ENCODE results near the gene ECE2.

Gene ECE2

DNA sequence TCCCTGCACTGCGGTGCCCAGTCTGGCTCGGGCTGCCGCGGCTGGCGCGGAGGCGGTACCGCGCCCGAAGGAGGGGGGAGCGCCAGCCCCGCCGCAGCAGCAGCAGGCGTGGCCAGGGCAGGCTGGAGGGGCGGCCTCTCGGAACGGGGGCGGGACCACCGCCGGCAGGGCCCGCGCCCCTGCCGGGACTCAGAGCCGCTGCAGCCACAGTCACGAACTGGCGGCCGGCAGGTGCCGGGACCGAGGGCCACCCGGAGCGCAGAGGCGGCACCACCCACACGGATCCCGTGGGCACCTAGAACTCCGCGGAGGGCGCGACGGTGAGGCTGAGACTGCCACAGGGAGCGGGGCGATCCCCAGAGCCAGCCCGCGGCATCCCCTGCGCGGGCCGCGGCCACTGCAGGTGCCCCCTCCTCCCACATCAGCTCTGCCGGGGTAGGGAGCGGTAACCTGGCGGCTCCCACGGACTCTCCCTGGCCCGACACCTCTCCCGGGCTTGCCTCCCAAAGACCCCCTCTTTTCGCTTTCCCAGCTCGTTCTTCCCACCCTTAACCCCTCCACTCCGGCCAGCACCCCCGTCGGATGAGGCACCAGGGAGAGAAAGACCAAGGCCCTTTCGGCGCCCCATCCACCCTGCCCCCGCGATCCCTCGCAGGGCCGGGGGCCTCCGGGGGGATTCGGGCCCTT lies 46.3 kb upstream of the ECE2 start, which contains the start of gene VWA5B2:
VWA5B2 (plus strand) TSS at position 192 of the 687 bp plus-strand sequence. CDS start 944 bp downstream, outside the sequence.
- H2AFZ ChIP-seq (ENCODE audit: low read depth, low read length): peak within 1 kb of the TSS; percentile 72
- DNase-seq: peak; percentile 56
- H3K9me3 ChIP-seq (ENCODE audit: control insufficient read depth, low read length): no peaks in the 10 kb centered on the region
- 2% methylated on average over 43 of the region's 66 CpGs for WGBS
- no peak within 1 kb of the TSS for H3K14ac ChIP-seq (ENCODE audit: low read length in 2 of 2)
- H3K23ac ChIP-seq (ENCODE audit: low read length in 2 of 2): no peak within 1 kb of the TSS
- H3K4me1 ChIP-seq (ENCODE audit: control insufficient read depth, insufficient read depth, low read depth, low read length): peaks cover 27% of the 10 kb centered on the region
- no peak within 1 kb of the TSS for H4K8ac ChIP-seq (ENCODE audit: low read length)
- H2BK15ac ChIP-seq (ENCODE audit: low read depth, poor library complexity, severe bottlenecking): no peak within 1 kb of the TSS
- H3K27me3 ChIP-seq (ENCODE audit: control insufficient read depth in 1 of 2, insufficient read depth in 1 of 2, low read length in 2 of 2): peaks cover 56 to 85% of the 10 kb centered on the region in 2 experiments
- peak within 1 kb of the TSS; percentile 45 to 67 for H3K4me3 ChIP-seq (ENCODE audit: insufficient read depth in 1 of 2, low read depth in 1 of 2, low read length in 2 of 2)
- H3K9ac ChIP-seq (ENCODE audit: low read length): no peak within 1 kb of the TSS
- H2BK120ac ChIP-seq (ENCODE audit: low read depth, low read length): no peak within 1 kb of the TSS
- H3K79me1 ChIP-seq (replicated peaks; ENCODE audit: low read length, poor library complexity, severe bottlenecking): no peaks in the 10 kb centered on the region
- H2AK5ac ChIP-seq (ENCODE audit: low read length, severe bottlenecking): no peak within 1 kb of the TSS
- no peak within 1 kb of the TSS for H4K91ac ChIP-seq (ENCODE audit: low read length)
- H3K4ac ChIP-seq (ENCODE audit: low read depth in 1 of 2, low read length in 2 of 2): no peak within 1 kb of the TSS
- H3K27ac ChIP-seq (ENCODE audit: low read length, poor library complexity, severe bottlenecking): no peak within 1 kb of the TSS
- H2BK12ac ChIP-seq (ENCODE audit: low read length in 2 of 2): no peak within 1 kb of the TSS
- H3K18ac ChIP-seq (ENCODE audit: low read depth in 1 of 2, low read length in 2 of 2): no peak within 1 kb of the TSS
- H3K36me3 ChIP-seq (ENCODE audit: control insufficient read depth in 1 of 2, insufficient read depth in 2 of 2, low read depth in 1 of 2, low read length in 2 of 2): no peaks in the 10 kb centered on the region
- H3K4me2 ChIP-seq (ENCODE audit: low read length, poor library complexity, severe bottlenecking): peak within 1 kb of the TSS; percentile 85
- no peak within 1 kb of the TSS for H2BK5ac ChIP-seq (ENCODE audit: low read depth, low read length, poor library complexity, severe bottlenecking)

DNA sequence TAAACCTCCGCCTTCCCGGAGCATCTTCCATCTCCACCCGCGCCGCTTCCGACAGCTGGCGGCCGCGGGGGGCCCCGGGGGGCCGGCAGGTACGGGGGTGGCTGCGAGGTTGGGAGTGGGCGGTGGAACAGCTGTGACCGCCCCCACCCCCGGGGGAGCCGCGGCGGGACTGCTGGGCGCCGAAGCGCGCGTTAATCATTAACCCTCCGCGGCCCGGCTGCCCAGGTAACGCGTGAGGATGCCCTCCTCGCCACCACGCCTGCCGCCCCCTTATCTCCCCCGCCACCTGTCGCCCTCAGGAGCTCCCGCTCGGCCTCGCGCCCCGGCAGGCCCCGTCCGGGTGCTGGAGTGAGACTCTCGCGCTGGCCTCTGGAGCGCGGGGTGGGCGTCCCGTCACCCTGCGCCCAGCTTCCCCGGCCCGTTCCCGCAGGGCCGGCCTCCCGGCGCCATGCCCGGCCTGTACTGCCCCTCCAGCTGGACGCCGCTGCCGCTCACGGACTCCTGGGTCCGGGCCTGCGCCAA lies 45.7 kb upstream of the ECE2 start:
- no peak for DNase-seq

DNA sequence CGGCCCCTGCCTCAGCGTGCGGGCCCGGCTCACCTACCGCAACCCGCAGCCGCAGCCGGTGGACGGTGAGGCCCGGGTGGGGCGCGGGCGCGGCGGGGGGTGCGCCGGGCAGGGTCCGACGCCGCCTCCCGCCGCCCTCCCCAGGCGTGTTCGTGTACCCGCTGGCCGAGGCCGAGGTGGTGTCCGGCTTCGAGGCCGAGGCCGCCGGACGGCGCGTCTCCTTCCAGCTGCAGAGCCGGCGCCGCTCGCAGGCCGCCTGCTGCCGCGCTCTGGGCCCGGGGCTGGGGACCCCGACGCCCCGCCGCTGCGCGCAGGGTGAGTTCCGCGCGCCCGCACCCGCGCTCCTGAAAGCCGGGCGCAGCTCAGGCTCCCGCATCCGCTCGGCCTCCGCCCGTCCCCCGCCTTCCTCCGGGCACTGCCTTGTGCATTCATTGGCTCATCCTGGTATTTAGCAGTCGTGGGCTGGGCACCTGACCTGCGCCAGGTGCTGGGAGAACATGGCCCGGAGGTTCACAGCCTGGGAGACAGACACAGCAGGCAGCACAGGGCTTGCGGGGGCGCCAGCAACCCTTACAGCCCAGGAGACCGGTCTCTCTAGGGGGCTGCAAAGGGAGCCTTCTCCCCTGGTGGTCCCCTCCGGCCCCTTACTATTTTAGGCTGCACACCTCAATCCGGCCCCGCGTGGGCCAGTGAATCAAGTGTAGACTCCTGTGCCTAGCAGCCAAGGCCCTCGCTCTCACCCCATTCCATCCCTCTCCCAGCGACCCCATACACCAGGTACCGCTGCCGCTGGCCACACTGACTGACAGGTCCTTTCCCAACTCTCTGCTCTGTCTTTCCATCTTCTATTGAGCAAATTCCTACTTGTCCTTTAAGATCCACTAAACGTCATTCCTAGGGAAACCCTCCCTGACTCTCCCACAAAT lies 45.0 kb upstream of the ECE2 start:
- no peak overlapping the region for H4K8ac ChIP-seq (ENCODE audit: low read length)
- H3K36me3 ChIP-seq (ENCODE audit: control insufficient read depth in 1 of 2, insufficient read depth in 2 of 2, low read depth in 1 of 2, low read length in 2 of 2): no peaks in the 10 kb centered on the region
- no peak overlapping the region for H2AFZ ChIP-seq (ENCODE audit: low read depth, low read length)
- H3K9ac ChIP-seq (ENCODE audit: low read length): no peak overlapping the region
- peak overlapping the region in 1 of 2 experiments; percentile 32 for H3K23ac ChIP-seq (ENCODE audit: low read length in 2 of 2)
- no peaks in the 10 kb centered on the region for H3K79me1 ChIP-seq (replicated peaks; ENCODE audit: low read length, poor library complexity, severe bottlenecking)
- peak overlapping the region; percentile 54 for H3K4me2 ChIP-seq (ENCODE audit: low read length, poor library complexity, severe bottlenecking)
- peaks cover 54 to 78% of the 10 kb centered on the region in 2 experiments for H3K27me3 ChIP-seq (ENCODE audit: control insufficient read depth in 1 of 2, insufficient read depth in 1 of 2, low read length in 2 of 2)
- no peak overlapping the region for H3K27ac ChIP-seq (ENCODE audit: low read length, poor library complexity, severe bottlenecking)
- no peak overlapping the region for H3K4ac ChIP-seq (ENCODE audit: low read depth in 1 of 2, low read length in 2 of 2)
- no peak overlapping the region for H2BK120ac ChIP-seq (ENCODE audit: low read depth, low read length)
- H2BK12ac ChIP-seq (ENCODE audit: low read length in 2 of 2): no peak overlapping the region
- peak overlapping the region in 1 of 2 experiments; percentile 39 for H3K4me3 ChIP-seq (ENCODE audit: insufficient read depth in 1 of 2, low read depth in 1 of 2, low read length in 2 of 2)
- WGBS: 14% methylated on average over 64 of the region's 79 CpGs
- H2AK5ac ChIP-seq (ENCODE audit: low read length, severe bottlenecking): no peak overlapping the region
- H3K4me1 ChIP-seq (ENCODE audit: control insufficient read depth, insufficient read depth, low read depth, low read length): peaks cover 27% of the 10 kb centered on the region
- H3K9me3 ChIP-seq (ENCODE audit: control insufficient read depth, low read length): no peaks in the 10 kb centered on the region
- no peak overlapping the region for H3K18ac ChIP-seq (ENCODE audit: low read depth in 1 of 2, low read length in 2 of 2)
- H2BK15ac ChIP-seq (ENCODE audit: low read depth, poor library complexity, severe bottlenecking): no peak overlapping the region
- H3K14ac ChIP-seq (ENCODE audit: low read length in 2 of 2): no peak overlapping the region
- no peak overlapping the region for H4K91ac ChIP-seq (ENCODE audit: low read length)
- no peak overlapping the region for H2BK5ac ChIP-seq (ENCODE audit: low read depth, low read length, poor library complexity, severe bottlenecking)
- no peak for DNase-seq

More for the DNA sequence above, 45.7 kb upstream of the ECE2 start:
- no peak overlapping the region for H3K27ac ChIP-seq (ENCODE audit: low read length, poor library complexity, severe bottlenecking)
- no peak overlapping the region for H3K4ac ChIP-seq (ENCODE audit: low read depth in 1 of 2, low read length in 2 of 2)
- no peak overlapping the region for H2AFZ ChIP-seq (ENCODE audit: low read depth, low read length)
- peaks cover 27% of the 10 kb centered on the region for H3K4me1 ChIP-seq (ENCODE audit: control insufficient read depth, insufficient read depth, low read depth, low read length)
- no peaks in the 10 kb centered on the region for H3K36me3 ChIP-seq (ENCODE audit: control insufficient read depth in 1 of 2, insufficient read depth in 2 of 2, low read depth in 1 of 2, low read length in 2 of 2)
- no peak overlapping the region for H3K9ac ChIP-seq (ENCODE audit: low read length)
- H2BK120ac ChIP-seq (ENCODE audit: low read depth, low read length): no peak overlapping the region
- no peaks in the 10 kb centered on the region for H3K9me3 ChIP-seq (ENCODE audit: control insufficient read depth, low read length)
- H4K91ac ChIP-seq (ENCODE audit: low read length): no peak overlapping the region
- WGBS: 1% methylated on average over 35 of the region's 61 CpGs
- no peak overlapping the region for H3K14ac ChIP-seq (ENCODE audit: low read length in 2 of 2)
- H3K18ac ChIP-seq (ENCODE audit: low read depth in 1 of 2, low read length in 2 of 2): no peak overlapping the region
- no peak overlapping the region for H2AK5ac ChIP-seq (ENCODE audit: low read length, severe bottlenecking)
- no peak overlapping the region for H4K8ac ChIP-seq (ENCODE audit: low read length)
- no peak overlapping the region for H2BK5ac ChIP-seq (ENCODE audit: low read depth, low read length, poor library complexity, severe bottlenecking)
- H3K4me3 ChIP-seq (ENCODE audit: insufficient read depth in 1 of 2, low read depth in 1 of 2, low read length in 2 of 2): peak overlapping the region in 1 of 2 experiments; percentile 39
- H3K79me1 ChIP-seq (replicated peaks; ENCODE audit: low read length, poor library complexity, severe bottlenecking): no peaks in the 10 kb centered on the region
- no peak overlapping the region for H2BK15ac ChIP-seq (ENCODE audit: low read depth, poor library complexity, severe bottlenecking)
- H2BK12ac ChIP-seq (ENCODE audit: low read length in 2 of 2): no peak overlapping the region
- H3K27me3 ChIP-seq (ENCODE audit: control insufficient read depth in 1 of 2, insufficient read depth in 1 of 2, low read length in 2 of 2): peaks cover 56 to 79% of the 10 kb centered on the region in 2 experiments
- H3K4me2 ChIP-seq (ENCODE audit: low read length, poor library complexity, severe bottlenecking): peak overlapping the region; percentile 85
- no peak overlapping the region for H3K23ac ChIP-seq (ENCODE audit: low read length in 2 of 2)

DNA sequence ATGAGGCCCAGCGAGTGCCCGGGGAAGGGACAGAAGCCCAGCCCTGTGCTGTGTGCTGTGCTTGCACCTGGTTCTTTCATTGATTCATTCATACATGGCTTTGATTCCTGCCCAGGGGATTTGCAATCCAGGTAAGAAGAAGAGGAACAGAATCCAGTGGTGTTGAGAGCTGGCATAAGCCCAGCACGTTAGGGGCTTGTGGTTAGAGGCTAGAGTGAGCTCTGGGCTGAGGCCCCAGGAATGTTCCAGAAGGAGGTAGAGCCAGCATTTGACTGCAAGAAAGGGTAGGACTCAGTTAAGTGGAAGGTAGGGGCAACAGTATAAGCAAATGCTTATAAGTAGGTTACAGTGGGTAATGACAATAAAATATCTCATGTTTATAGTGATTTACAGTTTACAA lies 44.2 kb upstream of the ECE2 start:
- no peak overlapping the region for H2BK12ac ChIP-seq (ENCODE audit: low read length in 2 of 2)
- no peak overlapping the region for H3K4ac ChIP-seq (ENCODE audit: low read depth in 1 of 2, low read length in 2 of 2)
- no peak overlapping the region for H2BK5ac ChIP-seq (ENCODE audit: low read depth, low read length, poor library complexity, severe bottlenecking)
- no peaks in the 10 kb centered on the region for H3K9me3 ChIP-seq (ENCODE audit: control insufficient read depth, low read length)
- no peak overlapping the region for H3K14ac ChIP-seq (ENCODE audit: low read length in 2 of 2)
- H2AK5ac ChIP-seq (ENCODE audit: low read length, severe bottlenecking): no peak overlapping the region
- no peak overlapping the region for H3K18ac ChIP-seq (ENCODE audit: low read depth in 1 of 2, low read length in 2 of 2)
- DNase-seq: no peak
- H3K27me3 ChIP-seq (ENCODE audit: control insufficient read depth in 1 of 2, insufficient read depth in 1 of 2, low read length in 2 of 2): peaks cover 57 to 78% of the 10 kb centered on the region in 2 experiments
- H3K36me3 ChIP-seq (ENCODE audit: control insufficient read depth in 1 of 2, insufficient read depth in 2 of 2, low read depth in 1 of 2, low read length in 2 of 2): no peaks in the 10 kb centered on the region
- no peak overlapping the region for H3K9ac ChIP-seq (ENCODE audit: low read length)
- H3K4me2 ChIP-seq (ENCODE audit: low read length, poor library complexity, severe bottlenecking): no peak overlapping the region
- peaks cover 27% of the 10 kb centered on the region for H3K4me1 ChIP-seq (ENCODE audit: control insufficient read depth, insufficient read depth, low read depth, low read length)
- H2BK120ac ChIP-seq (ENCODE audit: low read depth, low read length): no peak overlapping the region
- H3K79me1 ChIP-seq (replicated peaks; ENCODE audit: low read length, poor library complexity, severe bottlenecking): no peaks in the 10 kb centered on the region
- no peak overlapping the region for H3K23ac ChIP-seq (ENCODE audit: low read length in 2 of 2)
- no peak overlapping the region for H2BK15ac ChIP-seq (ENCODE audit: low read depth, poor library complexity, severe bottlenecking)
- no peak overlapping the region for H4K8ac ChIP-seq (ENCODE audit: low read length)
- H3K27ac ChIP-seq (ENCODE audit: low read length, poor library complexity, severe bottlenecking): no peak overlapping the region
- no peak overlapping the region for H4K91ac ChIP-seq (ENCODE audit: low read length)
- H2AFZ ChIP-seq (ENCODE audit: low read depth, low read length): no peak overlapping the region
- 82% methylated on average over 3 of the region's 3 CpGs for WGBS
- H3K4me3 ChIP-seq (ENCODE audit: insufficient read depth in 1 of 2, low read depth in 1 of 2, low read length in 2 of 2): no peak overlapping the region
